ENCODE results near the gene PPY.
"Not testable (repeated sequence)": the region's sequence is repeated elsewhere in the genome, so short reads cannot be mapped to it uniquely, and the experiment has no call there.

The PPY gene

DNA sequence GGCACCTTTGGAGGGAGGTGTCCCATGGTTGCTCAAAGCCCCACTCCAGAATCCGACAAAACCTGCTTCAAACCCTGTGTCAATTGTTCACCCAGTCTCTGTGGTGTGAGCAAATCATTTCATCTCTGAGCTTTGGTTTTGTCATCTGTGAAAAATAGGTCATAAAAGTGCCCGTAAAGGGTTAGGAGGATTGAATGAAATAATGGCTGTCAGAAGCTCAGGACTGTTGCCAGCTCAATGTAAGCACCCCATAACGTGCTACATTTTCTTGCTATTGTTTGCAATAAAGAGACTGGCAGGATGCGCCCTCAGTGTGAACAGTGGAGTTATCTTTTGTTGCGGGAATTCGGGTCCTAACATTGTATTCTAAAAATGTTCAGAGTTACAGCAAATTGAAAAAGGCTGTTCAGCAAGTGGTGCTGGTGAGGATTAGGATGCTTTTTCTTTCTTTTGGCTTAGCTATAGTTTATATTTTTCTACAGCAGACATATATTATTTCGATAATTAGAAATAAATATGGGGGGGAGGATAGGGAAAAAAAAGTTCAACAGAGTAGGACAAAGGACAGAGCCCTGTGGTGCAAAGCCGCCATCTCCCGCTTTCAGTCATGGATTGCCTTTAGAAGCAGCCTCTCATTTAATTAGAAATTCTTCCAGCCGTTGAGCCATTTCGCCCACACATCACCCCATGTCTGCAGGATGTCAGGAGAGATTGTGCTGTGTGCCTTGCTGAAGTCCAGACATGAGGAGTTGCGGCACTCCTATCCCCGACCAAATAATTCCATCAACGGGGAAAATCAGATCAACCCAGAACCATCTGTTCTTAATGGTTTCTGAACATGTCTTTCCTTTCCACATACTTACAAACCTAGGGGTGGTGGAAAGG, 32.3 kb upstream of the PPY start:
- TF ChIP-seq, protein P1, sequence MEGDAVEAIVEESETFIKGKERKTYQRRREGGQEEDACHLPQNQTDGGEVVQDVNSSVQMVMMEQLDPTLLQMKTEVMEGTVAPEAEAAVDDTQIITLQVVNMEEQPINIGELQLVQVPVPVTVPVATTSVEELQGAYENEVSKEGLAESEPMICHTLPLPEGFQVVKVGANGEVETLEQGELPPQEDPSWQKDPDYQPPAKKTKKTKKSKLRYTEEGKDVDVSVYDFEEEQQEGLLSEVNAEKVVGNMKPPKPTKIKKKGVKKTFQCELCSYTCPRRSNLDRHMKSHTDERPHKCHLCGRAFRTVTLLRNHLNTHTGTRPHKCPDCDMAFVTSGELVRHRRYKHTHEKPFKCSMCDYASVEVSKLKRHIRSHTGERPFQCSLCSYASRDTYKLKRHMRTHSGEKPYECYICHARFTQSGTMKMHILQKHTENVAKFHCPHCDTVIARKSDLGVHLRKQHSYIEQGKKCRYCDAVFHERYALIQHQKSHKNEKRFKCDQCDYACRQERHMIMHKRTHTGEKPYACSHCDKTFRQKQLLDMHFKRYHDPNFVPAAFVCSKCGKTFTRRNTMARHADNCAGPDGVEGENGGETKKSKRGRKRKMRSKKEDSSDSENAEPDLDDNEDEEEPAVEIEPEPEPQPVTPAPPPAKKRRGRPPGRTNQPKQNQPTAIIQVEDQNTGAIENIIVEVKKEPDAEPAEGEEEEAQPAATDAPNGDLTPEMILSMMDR (conservative IDR thresholded peaks at IDR 0.05; ENCODE audit: low read depth, low read length): no peak
- no peak for DNase-seq (ENCODE audit: low read depth)
- no peak overlapping the region for H3K4me3 ChIP-seq (ENCODE audit: low read length)

GRCh38 chr17:43972444-43973212, 30.4 kb upstream of the PPY start:
- DNase-seq (ENCODE audit: low read depth); H3K4me3 ChIP-seq (ENCODE audit: low read length): not testable (repeated sequence)

DNA sequence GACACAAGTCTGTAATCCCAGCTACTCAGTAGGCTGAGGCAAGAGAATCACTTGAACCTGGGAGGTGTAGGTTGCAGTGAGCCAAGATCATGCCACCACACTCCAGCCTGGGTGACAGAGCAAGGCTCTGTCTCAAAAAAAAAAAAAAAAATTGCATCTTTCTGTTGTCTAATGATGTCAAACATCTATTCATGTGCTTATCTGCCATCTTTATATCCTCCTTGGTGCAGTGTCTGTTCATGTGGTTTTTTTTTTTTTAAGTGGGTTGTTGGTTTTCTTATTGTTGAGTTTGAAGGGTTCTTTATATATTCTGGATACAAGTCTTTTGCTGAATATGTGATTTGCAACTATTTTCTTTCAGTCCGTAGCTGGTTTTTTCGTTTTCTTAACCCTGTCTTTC, 29.2 kb upstream of the PPY start:
- H3K4me3 ChIP-seq (ENCODE audit: low read length); DNase-seq (ENCODE audit: low read depth): not testable (repeated sequence)

DNA sequence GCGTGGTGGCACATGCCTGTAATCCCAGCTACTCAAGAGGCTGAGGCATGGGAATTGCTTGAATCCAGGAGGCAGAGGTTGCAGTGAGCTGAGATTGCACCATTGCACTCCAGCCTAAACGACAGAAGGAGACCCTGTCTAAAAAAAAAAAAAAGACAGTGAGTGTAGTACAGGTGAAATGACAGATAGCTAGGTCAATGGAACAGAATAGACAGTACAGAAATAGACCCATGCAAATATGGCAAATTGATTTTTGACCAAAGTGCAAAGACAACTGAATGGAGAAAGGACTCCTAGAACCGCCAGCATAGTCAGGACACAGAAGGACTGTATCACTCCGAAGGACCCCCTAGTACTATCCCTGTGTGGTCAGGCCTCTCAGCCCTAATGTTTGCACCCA, 28.1 kb upstream of the PPY start:
- TF ChIP-seq, protein P1 (conservative IDR thresholded peaks at IDR 0.05; ENCODE audit: low read depth, low read length): no peak
- no peak for DNase-seq (ENCODE audit: low read depth)
- H3K4me3 ChIP-seq (ENCODE audit: low read length): no peak overlapping the region

- no peak for DNase-seq (ENCODE audit: low read depth)
- TF ChIP-seq, protein P1 (conservative IDR thresholded peaks at IDR 0.05; ENCODE audit: low read depth, low read length): no peak
- H3K4me3 ChIP-seq (ENCODE audit: low read length): no peak overlapping the region
These were observed 25.1 kb upstream of the PPY start for GRCh38 chr17:43967251-43967875.

- TF ChIP-seq, protein P1 (conservative IDR thresholded peaks at IDR 0.05; ENCODE audit: low read depth, low read length): no peak
- DNase-seq (ENCODE audit: low read depth): no peak
- no peak overlapping the region for H3K4me3 ChIP-seq (ENCODE audit: low read length)
These were observed 24.0 kb upstream of the PPY start for GRCh38 chr17:43966276-43966675.

GRCh38 chr17:43962479-43962878, 20.2 kb upstream of the PPY start:
- no peak overlapping the region for H3K4me3 ChIP-seq (ENCODE audit: low read length)
- no peak for DNase-seq (ENCODE audit: low read depth)
- TF ChIP-seq, protein P1 (conservative IDR thresholded peaks at IDR 0.05; ENCODE audit: low read depth, low read length): no peak
